Metanephros (tissue), 1 donor: ENCODE measurements around the gene MDFIC. TPM values are rescaled to one million over a fixed set of nuclear protein-coding genes. Genes with fewer than 3 reads are reported as not detected.

ENCODE experiments used
- total RNA-seq: library from RNA; depleted of rRNA; stranded (reverse); fragments of >200 nt; gene quantifications from one replicate; pipeline ENCODE4 v1.2.3, GENCODE V29; 2014

The MDFIC gene, protein sequence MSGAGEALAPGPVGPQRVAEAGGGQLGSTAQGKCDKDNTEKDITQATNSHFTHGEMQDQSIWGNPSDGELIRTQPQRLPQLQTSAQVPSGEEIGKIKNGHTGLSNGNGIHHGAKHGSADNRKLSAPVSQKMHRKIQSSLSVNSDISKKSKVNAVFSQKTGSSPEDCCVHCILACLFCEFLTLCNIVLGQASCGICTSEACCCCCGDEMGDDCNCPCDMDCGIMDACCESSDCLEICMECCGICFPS
- total RNA-seq: 35.8 TPM

DNA sequence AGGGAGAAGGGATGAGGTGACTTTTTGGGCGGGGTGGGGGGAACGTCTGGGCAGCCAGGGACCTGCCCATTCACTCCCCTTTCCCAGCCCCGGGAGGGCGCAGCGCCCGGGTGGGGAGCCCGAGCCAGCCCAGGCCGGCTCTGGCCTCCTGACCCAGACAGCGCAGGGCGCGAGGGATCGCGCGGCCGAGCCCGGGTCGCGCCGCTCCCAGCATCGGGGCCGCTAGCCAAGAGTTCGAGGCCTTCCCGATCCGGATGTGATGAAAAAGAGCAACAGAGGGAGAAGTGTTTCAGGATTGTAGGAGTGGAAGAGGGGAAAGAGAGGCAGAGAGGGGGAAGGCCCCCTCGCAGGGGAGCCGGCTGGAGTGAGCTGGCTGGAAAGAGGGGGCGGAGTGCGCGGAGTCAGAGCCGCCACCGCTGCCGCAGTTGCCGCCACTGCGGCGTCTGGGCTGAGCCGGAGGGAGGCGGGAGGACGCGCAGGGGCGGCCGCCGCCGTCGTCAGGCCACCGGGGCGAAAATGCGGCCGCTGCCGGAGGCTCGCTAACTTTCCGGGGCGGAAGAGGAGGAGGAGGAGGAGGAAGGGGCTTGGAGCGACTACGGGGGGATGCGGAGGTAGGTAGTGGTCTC lies at the start of gene MDFIC:
MDFIC (plus strand) TSS at position 69 of the 626 bp plus-strand sequence. CDS start 940 bp downstream, outside the sequence.

